Effector CD8-positive, alpha-beta T cell (primary cell): ENCODE measurements around the gene TRMT10A.

Source experiments
- DNase-seq: peaks from one replicate; lab custom pipeline; 2025; lab: John Stamatoyannopoulos, UW
- total RNA-seq, 4 experiments: gene quantifications; one replicate each; lab custom pipeline; 2026; lab: John Stamatoyannopoulos, UW

The TRMT10A gene
- 3.1 to 8.3 (median 4.7) reads per million in 4 experiments for total RNA-seq

DNA sequence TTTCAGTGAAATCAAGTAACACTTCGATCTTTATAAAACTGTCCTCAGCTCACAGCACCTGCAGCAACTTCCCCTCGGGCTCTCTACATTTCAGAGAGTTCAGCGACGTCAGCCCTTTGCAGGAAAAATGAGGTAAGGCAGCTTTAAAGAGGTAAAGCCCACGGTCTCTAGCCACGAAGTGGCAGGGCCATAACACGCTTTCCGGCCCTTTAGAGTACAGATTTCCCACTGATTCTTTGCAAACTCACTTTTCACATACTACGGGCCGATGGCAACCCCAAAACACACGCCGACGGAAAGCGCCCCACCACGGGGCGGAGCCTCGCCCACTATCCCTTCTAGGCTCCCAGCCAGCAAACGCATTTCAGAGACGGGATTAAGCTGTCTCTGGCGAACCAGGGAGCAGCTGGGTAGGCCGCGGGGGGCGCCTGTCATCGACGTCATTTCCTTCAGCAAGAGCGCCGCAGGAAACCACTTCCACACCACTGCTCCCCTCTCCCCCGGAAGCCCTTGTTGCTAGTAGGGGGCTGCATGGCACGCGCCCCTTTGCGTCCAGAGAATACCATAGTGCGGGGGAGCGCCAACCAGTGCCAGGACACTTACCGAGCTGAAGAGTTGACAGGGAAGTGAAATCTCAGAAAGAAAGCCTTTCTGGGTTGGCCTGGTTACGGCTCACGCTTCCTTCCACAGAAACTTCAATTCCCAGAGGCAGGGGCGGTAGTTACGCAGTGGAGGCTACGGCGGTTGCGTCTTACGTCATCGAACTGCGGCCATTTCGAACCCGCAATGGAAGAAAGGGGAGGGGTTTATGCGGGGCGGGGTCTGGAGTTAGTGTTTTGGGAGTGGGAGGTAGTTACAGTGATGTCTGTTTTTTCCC is at the start of gene TRMT10A:
TSS of gene TRMT10A (minus strand) at position 730 of the 877 bp plus-strand sequence. CDS start 4,701 bp downstream, outside the sequence.
- peak; percentile 89 for DNase-seq

GRCh38 chr4:99612704-99613103 is 48.9 kb upstream of the TRMT10A start:
- no peak for DNase-seq

DNA sequence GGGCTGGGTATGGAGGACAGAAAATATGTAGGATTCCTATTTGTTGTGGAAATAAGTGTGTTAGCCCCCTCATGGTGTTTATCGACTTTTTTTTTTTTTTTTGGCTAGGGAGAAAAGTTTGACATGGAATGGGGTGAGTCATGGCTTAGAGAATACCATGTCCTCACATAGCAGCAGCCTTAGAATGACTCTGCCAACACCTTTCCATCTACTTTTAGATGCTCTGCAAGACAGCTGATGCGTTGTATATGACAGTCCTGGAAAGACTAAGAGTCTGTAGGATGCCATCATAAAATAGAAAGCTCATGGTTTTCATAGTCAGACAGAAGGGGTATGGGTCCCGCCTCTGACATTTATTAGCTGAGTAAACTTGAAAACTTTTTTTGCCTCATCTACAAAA is 48.4 kb upstream of the TRMT10A start:
- no peak for DNase-seq

- no peak for DNase-seq
Measured at GRCh38 chr4:99610605-99611175, 46.9 kb upstream of the TRMT10A start.

- DNase-seq, result no peak
Measured at GRCh38 chr4:99608417-99608816, 44.6 kb upstream of the TRMT10A start.

- no peak for DNase-seq
Measured at GRCh38 chr4:99606716-99607115, 42.9 kb upstream of the TRMT10A start.

GRCh38 chr4:99594818-99595217 is 31.0 kb upstream of the TRMT10A start:
- DNase-seq, result no peak

DNA sequence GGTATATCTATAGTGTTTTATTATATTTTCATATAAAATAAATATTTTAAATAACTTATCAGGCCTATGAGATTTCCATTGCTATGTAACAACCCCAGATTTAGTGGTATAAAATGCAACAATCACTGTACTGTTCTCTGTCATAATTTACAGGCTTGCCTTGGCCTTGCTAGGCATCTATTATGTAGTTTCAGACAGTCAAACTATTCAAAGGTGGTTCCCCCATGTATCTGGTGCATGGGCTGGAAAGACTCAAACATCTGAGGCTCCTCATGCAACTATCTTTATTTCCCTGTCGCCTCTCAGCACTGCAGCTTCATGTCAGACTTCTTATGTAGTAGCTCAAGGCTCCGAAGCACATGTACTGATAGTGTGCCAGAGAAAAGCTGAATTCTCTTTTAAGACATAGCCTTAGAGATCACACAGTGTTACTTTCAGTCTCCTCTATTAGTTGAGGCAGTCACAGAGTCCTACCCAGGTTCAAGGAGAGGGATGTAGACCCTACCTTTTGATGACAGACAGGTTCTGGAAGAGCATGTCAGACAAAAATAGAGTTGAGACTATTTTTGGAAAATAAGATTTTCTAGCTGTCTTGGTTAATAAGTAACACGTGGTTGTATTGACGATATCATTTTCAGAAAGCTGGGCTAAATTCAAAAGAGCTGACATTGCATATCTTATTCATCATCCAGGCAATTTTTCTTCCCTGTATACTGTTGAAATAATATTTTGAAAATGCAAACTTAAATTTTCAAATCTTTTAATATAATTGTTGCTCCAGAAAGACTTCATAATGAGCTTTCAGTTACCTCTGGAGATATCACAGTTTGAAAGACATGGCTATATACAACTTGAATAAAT is 30.2 kb upstream of the TRMT10A start:
- no peak for DNase-seq

DNA sequence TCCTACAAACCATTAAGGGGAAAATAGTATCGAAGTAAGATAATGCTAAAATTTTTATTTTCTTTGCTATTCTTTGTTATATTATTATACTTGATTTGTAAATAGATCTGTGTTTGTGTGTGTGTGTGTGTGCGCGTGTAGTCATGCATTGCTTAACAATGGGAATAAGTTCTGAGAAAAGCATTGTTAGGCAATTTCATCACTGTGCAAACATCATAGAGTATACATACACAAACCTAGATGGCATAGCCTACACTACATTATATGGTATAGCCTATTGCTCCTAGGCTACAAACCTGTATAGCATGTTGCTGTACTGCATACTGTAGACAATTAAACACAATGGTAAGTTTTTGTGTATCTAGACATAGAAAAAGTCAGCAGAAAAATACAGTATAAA is 27.9 kb upstream of the TRMT10A start:
- no peak for DNase-seq

DNA sequence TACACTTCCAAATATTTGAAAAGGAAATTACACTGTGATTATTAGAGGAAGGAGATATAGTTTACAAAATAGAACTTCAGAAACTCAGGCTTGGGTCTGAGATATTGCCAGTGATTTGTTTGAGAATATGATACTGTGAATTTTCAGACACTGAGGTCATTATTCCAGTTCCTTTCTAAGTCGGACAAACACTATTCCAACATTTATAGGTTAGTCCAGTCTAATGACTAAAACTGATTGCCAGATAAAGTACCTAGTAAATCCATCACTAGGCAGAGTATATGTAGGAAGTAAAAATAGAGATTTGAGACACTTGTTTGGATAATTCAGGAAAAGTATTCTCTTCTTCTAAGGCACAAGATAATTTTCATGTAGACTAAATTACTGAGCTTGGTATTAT is 24.0 kb upstream of the TRMT10A start:
- no peak for DNase-seq

DNA sequence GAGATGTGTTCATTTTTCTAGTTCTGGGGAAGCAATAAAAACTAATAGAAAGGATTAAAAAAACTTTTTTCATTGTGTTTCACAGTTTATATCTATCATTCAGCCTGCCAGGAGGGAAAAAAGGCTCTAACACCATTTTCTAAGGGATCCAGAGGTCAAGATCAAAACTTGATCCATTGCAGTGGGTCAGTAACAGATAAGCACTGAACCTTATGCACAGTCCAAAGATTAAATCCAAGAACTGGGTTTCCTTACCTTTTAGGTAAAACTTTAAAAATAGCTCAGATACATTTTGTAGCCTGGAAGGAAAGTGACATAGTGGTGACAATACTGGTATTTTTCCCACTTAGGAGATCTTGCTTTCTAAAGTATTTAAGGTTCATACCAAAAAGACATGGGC is 23.5 kb upstream of the TRMT10A start:
- DNase-seq, result no peak

- DNase-seq, result no peak
Measured at GRCh38 chr4:99586797-99587196, 23.0 kb upstream of the TRMT10A start.

DNA sequence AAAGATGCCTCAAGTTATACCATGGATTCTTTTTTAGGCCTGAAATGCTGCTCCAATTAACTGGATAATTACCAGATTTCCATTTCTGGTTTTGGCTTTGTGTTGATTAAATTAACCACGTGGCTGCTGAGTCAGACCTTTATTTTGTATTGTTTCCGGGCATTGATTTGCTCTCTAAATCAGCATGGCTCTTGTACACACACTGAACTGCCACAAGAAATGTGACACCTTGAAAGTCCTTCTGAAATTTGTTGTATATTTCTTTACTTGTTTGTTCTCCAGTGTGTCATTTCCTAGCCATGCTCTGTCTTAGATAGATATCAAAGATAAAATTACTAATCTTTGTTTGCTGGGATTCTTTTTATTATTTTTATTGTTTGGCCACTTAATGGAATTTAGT is 22.5 kb upstream of the TRMT10A start:
- no peak for DNase-seq

DNA sequence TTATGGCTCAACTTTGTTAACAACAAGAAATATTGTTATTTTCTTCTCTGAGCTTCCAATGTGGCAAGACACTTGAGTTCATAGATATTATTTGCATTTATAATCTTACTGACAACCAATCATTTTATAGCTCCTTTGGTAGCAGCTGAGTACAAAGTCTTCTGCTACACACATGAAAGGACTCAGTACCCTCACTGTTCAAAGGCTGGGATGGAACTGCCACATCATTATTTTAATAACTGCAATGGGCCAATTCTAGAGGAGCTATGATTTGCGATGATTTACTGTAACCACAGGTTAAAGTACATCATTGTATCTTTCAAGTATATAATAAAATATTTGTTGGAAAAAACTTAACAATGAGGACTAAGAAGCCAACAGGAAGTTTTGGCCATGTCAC is 21.7 kb upstream of the TRMT10A start:
- no peak for DNase-seq

DNA sequence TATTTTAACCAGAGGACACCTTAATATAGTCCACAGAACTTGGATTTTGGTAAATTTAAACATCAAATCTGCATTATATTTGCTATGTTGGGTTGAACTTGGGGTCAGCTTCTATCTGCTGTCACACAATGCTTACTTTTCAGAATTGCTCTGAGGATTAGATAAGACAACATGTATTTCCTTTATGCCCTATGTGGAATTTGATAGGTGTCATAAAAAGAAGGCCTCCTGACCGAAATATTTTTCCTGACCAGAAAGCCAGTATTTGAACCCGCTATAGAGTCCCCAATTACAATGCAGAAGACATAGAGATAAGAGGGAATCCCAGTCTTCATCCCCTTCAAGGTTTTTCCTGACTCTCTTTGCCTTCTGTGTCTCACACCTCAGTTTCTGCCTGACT is 14.9 kb upstream of the TRMT10A start:
- no peak for DNase-seq

GRCh38 chr4:99574530-99575324 is 10.9 kb upstream of the TRMT10A start, which contains the start of gene MTTP:
MTTP (plus strand) TSS chr4:99574824; CDS start chr4:99574910, 86 bp downstream.
- no peak for DNase-seq

DNA sequence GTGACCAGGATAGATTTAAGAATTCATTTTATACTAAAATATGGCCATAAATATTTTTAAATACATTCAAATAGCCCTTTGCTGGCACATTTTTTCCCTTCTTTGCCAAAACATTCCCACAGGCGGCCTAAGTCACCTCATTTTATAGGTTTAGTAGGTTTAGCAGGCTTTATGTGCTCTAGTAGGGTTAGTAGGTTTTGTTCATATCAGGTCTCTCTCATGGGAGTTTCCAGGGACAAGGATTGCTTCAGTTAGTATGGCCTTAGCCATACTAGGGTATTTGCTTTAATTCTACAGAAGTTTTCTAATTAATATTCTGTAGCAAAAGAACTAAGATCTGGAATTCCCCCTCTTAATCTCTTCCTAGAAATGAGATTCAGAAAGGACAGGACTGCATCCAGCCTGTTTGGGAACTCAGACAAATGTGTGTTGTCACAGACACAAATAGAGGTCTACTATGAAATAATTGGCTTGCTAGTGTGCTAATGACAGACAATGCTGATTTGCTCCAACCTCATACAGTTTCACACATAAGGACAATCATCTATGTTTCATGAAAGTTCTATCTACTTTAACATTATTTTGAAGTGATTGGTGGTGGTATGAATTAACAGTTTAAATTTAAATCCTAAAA is 10.0 kb upstream of the TRMT10A start:
- DNase-seq, result no peak

GRCh38 chr4:99572527-99573240 is 8.8 kb upstream of the TRMT10A start:
- DNase-seq, result no peak

DNA sequence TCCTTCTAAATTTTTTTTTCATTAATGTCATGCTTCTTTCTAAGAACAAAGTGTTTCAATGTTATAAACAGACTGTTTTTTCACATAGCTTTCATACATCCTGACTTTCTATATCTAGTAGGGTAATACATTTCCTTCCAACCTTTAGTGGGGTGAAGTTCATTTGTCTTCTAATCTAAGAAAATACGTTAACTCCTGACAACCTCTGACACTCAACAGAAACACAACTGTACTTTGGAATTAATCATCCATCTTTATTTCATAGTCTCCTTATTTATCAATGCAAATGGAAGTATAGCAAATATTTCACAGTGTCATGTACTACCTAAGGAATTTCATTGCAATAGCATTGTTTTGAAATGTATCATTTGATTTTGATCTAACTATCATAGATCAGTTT is 8.0 kb upstream of the TRMT10A start:
- DNase-seq, result no peak

DNA sequence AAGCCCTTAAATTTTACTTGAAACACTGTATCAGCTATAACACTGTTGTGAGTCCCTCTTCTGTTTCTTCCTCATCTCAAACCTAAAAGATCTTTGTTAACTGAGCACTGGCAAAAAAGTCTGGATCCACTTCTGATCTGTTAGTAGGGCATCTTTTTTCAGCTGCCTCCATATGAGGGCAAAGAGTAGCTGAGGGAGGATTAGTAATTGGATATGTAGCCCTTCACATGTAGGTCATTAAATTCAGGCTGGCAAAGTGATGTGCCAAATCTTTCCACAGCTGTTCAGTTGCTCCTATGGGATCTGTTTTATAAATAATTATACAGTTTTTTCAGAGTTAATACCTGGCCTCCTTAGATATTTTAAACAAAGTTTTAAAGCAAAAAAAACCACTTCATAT is 1.1 kb upstream of the TRMT10A start:
- no peak for DNase-seq
